GM18526 (cell line): ENCODE measurements around the gene EPB41L4B.

Experiments used
- POLR2A ChIP-seq: IDR thresholded peaks from 3 replicates; pipeline ENCODE4 v1.6.1; 2011; ENCODE audit not compliant: insufficient read length; ENCODE audit errors: extremely low read depth

The EPB41L4B gene

GRCh38 chr9:109186857-109187520 is 133.9 kb downstream of the EPB41L4B start:
- no peak for TF ChIP-seq POLR2A

DNA sequence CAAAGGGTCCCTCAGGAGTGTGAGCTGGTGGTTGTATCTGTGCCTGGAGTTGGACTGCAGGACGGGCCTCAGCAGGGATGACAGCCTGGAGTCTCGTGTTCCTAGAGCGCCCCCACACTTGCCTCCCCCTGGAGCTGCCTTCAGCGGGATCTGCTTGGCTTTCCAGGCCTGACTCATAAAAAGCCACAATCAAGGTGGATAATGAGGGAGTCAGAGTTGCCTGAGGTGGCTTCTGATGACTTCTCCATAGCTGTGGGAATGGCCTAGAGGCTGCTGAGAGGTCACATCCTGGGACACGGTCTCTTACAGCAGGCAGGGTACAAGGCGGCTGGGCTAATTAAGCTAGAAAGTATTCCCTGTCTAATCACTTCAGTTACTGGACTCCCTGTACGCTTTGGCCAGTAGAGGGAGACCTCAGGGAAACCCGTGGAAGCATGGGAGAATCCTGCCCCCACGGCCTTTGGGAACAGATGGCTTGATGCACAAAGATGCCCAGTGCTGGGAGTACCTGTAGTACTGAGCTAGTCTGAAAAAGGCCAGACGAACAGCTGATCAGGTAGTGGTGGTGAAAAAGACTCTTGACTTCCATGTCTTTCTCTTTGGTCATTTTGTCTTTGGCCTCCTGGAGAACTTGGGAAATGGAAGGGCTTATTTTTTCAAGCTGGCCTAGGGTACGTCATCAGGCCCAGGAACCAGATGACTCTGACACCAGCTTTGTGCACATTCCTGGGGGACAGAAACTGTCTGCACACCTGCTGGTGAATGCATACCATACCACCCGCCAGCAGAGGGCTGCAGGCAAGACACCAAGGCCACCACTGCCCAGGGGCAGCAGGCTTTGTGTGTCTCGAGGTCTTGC is 137.7 kb downstream of the EPB41L4B start:
- TF ChIP-seq POLR2A = no peak

DNA sequence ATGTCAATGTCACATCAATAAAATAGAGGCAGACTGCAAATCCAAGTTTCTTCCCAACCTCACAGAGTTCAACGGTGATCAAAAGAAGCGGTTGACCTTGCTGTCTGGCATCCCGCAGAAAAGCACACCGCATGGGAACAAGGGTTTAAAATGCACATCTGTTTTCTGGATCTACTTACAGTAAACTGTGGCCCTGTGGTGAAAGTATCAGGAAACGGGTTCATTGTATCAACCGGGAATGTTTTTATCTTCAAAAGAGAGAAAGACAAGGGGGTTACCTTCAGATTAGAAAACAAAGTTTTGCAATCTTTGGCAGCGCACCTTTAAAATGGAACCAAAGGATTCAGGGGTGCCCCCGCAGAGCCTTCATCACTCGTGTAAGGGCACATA is 138.3 kb downstream of the EPB41L4B start:
- TF ChIP-seq POLR2A = no peak

DNA sequence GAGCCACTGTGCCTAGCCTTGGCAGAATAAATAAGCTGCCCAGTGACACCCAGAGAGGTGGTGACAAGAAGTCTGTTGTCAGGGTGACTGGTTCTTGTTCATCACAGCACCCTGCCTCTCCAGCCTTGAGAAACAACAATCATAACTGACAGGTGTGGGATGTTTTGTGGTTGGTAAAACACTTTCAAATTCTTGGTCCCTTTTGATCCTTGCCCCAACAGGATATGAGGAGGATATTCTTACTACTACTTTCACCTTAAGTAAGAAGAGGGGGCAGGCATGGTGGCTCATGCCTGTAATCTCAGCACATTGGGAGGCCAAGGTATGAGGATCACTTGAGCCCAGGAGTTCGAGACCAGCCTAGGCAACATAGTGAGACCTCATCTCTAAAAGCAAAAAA is 139.6 kb downstream of the EPB41L4B start:
- no peak for TF ChIP-seq POLR2A

GRCh38 chr9:109179801-109180523 is 140.9 kb downstream of the EPB41L4B start:
- TF ChIP-seq POLR2A = no peak

DNA sequence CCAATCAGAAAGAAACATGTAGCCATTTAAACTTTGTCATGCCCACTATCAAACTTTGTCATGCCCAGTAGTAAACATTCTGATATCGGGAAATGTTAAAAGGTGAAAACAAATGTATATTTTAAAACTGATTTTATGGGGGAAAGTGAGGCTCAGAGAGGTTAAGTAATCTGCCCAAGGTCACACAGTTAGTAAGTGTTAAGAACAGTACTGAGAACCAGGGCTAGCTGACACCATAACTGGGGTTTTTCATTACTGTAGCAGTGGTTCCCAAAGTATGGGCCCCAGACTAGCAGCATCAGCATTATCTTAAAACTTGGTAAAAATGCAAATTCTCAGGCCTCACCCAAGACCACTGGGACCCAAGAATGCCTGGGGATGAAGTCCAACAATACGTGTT is 143.9 kb downstream of the EPB41L4B start:
- no peak for TF ChIP-seq POLR2A

GRCh38 chr9:109176386-109176785 is 144.5 kb downstream of the EPB41L4B start:
- TF ChIP-seq POLR2A = no peak

DNA sequence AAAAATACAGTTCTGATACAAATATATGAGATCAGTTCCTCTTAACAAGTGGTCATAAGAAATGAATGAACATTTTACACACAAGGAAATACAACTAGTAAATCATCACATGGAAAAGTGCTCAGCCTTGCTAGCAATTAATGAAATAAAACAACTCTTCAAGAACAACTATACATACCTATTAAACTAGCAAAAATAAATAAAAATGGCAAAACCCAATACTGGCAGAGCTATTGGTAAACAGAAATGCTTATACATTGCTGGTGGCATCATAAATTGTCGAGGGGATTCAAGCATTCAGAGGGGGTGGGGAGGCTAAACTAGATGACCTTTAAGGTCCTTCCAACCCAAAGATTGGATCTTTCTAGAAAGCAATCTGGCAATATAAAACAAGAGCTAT is 147.9 kb downstream of the EPB41L4B start:
- no peak for TF ChIP-seq POLR2A

- TF ChIP-seq POLR2A = no peak
Measured at GRCh38 chr9:109171926-109172325, 148.9 kb downstream of the EPB41L4B start.

- TF ChIP-seq POLR2A = no peak
Measured at GRCh38 chr9:109168170-109168569, 152.7 kb downstream of the EPB41L4B start.

- no peak for TF ChIP-seq POLR2A
Measured at GRCh38 chr9:109167716-109168115, 153.1 kb downstream of the EPB41L4B start.

DNA sequence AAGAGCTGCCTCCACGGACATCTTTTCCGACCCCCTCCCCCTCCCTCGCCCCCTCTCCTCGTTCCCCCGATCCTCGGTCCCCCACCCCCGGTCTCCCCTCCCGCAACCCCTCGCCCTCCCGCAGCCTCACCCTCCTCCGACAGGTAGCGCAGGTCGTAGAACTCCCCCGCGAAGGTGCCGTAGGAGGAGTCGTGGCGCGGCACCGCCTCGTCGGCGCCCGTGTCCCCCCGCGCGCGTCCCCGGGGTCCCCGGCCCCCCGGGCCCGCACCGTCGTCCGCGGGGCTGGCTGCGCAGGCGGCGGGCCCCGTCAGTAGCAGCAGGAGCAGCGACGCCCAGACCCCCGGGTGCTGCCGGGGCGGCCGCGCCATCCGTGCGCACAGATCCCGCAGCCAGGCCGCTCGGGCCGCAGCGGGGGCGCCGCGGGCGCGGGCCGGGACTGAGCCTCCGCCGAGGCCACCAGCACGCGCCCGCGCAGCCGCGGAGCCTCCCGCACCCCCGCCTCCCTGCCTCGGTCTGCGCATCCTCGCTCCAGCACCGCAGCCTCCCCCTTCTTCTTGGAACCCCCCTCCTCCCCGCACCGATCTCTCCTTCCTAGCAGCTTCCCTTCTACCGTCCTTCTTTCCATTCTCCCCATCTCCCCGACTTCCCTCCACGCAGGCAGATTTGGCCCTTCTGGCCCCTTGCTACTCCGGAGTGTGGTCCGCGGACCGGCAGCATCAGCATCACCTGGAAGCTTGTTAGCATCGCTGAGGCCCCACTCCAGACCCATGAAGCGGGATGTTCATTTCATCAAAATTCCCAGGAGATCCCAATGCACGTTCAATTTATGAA is 153.9 kb downstream of the EPB41L4B start, which contains the start of gene FRRS1L:
FRRS1L (minus strand) TSS at position 479 of the 831 bp plus-strand sequence; CDS start at position 368, 111 bp downstream.
- TF ChIP-seq POLR2A = no peak

GRCh38 chr9:109166171-109166770 is 154.6 kb downstream of the EPB41L4B start:
- no peak for TF ChIP-seq POLR2A

DNA sequence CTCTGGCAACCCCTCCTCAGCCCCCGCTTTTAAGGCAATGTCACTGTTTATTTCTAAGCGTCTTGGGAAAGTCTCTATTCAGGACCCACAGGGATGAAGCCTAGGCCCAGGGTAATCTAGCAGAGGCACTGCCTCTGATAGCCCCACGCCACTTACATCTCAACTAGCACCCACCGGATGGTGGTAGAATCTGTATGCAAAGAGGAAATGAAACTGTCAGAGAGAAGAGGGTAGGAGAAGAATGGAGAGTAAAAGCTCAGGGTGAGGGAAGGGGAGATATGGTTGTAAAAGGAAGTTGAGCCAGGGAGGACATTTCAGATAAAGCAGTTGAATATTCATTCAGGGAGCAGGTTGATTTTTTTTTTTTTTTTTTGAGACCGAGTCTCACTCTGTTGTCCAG is 156.8 kb downstream of the EPB41L4B start:
- no peak for TF ChIP-seq POLR2A
